ENCODE measurements around the gene SLAMF8.

Gene SLAMF8

DNA sequence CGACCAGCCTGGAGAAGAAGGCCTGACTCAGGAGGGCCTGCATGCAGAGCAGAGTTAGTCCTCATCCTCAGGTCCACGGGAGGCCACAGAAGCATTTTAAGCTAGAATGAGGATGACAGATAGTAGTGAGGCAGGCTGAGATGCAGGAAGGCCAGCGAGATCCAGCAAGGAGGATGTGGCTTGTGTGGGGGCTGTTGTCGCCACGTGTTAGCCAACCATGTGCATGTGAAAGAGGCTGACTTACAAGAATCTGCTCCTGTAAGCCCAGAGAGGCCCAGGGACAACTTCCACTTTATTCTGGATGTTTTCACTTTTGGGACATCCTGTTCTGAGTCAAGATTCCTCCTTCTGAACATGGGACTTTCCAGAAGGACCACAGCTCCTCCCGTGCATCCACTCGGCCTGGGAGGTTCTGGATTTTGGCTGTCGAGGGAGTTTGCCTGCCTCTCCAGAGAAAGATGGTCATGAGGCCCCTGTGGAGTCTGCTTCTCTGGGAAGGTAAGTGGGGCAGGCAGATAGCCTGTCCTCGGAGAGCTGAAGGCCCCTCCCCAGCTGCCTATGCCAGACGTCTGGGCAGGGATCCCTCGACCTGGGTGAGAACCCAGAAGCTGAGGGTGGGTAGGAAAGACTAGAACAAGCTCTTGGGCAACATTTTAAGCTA, at the start of gene SLAMF8:
TSS of gene SLAMF8 (plus strand) at position 433 of the 661 bp plus-strand sequence. CDS start at position 459, 26 bp downstream.
- peak; percentile 68 for DNase-seq (ENCODE audit: low spot score)

DNA sequence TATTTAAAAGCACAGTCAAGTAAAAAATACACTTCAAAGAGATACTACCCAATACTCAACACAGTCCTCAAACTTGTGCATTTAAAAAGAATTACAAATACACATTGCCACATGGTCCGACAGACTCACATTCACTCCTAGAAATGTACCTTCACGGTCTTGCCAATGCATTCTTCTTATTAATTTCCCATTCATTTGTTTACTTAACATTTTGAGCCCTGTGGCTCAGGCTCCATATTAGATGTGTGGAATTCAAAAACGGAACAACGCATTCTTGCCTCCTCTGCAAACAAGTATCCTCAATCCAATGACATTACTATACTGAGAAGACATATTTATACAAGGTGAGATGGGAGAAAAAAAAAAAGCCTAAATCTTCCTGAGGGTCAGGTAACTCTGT, 48.4 kb upstream of the SLAMF8 start:
- DNase-seq (ENCODE audit: low spot score), result no peak

DNA sequence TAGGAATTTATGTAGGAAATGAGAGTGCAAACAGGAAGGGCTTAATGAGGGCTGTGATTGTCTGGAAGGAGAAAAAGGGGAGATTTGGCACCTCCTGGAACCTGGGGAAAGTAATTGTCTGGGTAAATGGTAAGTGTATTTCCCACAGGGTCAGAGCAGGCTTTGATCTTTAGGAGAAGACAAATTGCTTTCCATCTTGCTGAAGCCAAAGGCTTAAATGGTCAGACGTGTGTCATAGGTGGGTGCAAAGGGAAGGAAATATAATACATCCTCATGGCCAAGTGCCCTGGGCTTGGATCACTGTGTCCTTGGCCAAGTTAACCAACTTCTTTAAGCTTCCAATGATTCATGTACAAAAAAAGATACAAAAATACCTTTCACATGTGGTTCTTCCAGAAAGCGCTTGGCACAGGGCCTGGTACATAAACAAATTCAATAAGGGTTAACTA, 47.2 kb upstream of the SLAMF8 start:
- no peak for DNase-seq (ENCODE audit: low spot score)

DNA sequence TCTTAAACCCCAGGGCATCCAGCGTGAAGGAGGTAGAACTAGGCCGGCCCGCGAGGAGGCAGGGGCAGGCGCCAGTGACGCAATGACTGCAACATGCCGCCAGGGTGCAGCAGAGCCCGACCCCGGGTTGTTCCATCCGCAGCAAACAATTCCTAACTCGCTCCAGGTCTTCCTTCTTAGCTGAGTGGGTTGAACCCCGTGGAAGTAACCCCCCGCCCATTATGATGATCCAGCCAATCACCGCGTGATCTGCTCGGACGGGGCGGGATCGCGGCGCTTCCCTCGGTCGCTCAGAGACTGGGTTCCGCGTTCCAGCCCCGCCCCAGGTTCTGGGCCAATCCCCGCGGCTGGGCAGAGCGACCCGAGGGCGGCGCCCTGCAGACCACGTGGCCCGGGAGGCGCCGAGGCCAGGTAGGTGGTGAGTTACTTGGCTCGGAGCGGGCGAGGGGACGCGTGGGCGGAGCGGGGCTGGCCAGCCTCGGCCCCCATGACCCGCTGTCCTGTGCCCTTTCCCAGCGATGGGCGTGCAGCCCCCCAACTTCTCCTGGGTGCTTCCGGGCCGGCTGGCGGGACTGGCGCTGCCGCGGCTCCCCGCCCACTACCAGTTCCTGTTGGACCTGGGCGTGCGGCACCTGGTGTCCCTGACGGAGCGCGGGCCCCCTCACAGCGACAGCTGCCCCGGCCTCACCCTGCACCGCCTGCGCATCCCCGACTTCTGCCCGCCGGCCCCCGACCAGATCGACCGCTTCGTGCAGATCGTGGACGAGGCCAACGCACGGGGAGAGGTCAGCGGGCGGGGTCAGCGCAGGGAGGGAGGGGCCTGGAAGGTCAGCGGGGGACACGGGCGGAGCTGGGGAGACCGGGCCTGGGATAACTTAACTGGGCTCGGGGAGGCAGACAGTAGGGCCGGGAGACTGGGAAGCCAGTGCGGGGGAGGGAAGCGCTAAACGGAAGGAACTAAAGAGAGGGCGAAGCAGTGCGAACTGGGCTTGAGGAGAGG, 45.8 kb upstream of the SLAMF8 start, which contains the start of gene DUSP23:
TSS of gene DUSP23 (plus strand) at position 380 of the 1,000 bp plus-strand sequence. CDS start at position 519, 139 bp downstream.
- DNase-seq (ENCODE audit: low spot score), result peak; percentile 99

DNA sequence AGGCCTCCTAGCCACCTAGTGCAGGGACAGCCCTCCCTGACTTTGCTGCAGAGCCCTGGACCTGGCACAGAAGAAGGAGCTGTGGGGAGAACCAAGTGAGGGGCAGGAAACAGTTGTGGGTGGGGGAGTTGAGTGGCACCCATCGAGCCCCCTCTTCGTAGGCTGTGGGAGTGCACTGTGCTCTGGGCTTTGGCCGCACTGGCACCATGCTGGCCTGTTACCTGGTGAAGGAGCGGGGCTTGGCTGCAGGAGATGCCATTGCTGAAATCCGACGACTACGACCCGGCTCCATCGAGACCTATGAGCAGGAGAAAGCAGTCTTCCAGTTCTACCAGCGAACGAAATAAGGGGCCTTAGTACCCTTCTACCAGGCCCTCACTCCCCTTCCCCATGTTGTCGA, 44.7 kb upstream of the SLAMF8 start:
- DNase-seq (ENCODE audit: low spot score), result no peak

DNA sequence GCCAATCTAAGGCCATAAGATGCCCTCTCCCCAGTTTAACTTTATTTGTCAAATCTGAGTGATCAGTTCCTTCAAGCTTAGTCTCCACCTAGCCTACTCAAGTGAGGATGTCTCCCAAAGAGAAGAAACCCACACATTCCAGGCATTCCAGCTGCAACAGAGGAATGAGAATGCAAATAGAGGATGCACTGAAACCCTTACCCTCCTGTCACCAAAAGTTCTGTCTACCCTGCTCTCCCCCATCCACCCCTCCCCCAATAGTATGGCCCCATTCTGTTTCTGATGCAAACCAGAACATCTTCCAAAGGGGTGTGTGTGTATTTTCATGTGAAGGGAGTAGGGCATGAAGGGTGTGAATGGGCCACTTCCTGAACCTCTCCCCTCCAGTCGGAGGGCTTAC, 42.9 kb upstream of the SLAMF8 start:
- no peak for DNase-seq (ENCODE audit: low spot score)

DNA sequence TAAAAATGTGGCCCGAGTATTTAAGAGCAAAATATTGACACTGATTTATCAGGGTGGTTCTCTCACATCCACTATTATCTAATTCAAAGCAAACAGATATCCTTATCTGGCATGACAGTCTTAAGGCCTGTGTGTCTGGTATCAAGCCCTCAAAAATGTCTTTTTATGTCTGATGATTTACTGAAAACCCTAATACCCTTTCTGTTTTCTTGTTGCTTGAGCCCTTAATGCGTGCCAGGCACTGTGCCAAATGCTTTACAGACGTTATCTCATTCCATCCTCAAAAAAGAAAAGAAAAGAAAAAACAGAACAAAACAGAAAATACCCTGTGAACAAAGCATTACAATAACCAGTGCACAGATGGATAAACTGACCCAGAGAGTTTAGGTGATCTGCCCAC, 40.2 kb upstream of the SLAMF8 start:
- no peak for DNase-seq (ENCODE audit: low spot score)

DNA sequence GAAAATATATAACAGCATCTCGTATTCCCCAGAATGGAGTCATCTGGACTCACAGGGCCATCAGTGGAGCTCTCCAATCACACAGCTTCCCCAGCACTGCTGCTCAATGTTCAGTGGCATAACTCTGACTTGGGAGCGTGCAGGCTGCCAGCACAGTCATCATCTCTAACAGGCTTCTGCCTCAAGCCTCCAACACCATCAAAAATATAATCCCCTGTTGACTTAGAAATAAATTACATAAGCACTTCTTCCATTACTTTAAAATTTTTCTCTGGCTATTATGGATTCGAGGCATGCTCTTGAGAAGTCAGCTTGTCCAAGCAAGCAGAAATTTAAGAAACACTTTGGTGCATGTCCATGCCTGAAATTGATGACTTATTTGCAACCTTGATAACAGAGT, 39.7 kb upstream of the SLAMF8 start:
- DNase-seq (ENCODE audit: low spot score), result peak; percentile 35

DNA sequence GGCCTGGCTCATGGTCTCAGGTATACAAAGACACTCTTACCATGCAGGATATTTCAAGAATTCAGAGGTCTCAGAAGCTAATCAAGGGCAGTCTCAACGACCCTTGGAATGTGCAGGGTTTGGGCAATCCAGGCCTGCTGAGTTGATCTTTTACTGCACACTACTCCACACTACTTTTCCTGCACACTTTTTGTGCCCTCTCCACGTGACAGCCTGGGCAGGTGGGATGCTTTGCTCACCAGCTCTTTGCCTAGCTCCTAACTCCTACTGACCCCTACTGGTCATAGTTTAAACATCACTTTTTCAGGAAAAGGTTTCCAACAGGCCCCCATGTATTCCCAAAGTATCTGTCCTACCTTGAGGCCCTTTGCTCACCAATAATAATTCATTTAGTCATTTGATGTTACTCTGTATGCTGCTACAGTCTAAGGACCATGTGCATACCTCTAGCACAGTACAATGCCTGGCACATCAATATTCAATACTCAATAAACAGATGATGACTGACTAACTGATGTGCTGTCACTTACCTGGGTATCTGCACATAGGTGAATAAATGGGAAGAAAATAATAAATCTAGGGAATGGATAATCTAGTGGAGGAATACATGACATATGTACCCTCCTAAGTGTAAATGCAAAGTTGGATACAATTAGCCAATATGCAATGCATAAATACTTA, 36.3 kb upstream of the SLAMF8 start:
- DNase-seq (ENCODE audit: low spot score), result no peak

DNA sequence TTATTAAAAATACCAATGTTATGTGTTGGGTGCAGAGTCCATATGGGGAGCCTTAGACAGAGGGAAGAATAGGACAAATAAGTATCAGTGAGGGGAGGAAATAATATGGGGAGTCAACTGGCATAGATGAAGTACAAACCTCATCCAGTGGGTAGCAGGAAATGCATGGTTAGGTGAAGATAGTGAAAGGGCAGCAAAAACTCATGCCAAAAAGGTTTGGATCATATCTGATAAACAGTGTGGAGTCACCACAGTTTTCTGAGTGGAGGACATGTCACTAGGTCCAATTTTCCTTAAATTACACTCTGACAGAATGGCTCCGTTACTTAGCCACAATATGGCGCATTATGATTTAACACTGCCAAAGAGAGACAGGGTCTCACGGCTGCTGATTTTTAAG, 35.6 kb upstream of the SLAMF8 start:
- no peak for DNase-seq (ENCODE audit: low spot score)

DNA sequence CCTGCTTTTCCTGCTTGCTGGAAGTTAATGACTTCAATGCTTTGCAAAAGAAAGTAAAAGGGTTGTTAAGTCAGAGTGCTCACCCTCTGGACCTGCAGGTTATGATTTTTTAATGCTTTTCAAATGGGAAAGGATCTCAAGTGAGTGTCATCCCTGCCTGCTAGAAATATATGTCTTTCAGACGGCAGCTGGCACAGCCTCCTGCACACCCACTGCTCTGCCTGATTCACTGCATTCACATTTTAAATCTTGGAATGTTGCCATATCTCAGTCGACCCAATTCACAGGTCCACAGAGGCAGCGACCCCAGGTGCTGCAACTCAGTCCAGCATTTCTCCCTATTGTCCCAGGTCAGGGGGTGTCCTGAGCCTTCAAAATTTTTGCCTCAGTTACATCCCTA, 35.2 kb upstream of the SLAMF8 start:
- no peak for DNase-seq (ENCODE audit: low spot score)

DNA sequence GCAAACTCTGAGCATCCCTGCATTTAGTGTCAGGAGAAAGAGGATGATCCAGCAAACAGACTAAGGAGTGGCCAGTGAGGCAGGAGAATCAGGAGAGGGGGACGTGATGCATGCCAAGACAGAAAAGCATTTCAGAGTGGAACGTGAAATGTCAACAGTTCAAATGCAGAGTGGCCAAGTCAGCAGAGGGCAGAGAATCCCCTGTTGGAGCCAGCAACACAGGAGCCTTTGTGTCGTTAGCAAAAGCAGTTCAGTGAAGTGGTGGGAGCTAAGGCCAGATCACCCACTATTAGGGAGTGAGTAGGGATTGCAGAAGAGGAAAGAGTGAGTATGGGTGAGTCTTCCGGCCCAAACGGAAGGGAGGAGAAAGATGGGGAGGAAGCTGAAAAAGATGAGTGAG, 31.1 kb upstream of the SLAMF8 start:
- DNase-seq (ENCODE audit: low spot score), result no peak

DNA sequence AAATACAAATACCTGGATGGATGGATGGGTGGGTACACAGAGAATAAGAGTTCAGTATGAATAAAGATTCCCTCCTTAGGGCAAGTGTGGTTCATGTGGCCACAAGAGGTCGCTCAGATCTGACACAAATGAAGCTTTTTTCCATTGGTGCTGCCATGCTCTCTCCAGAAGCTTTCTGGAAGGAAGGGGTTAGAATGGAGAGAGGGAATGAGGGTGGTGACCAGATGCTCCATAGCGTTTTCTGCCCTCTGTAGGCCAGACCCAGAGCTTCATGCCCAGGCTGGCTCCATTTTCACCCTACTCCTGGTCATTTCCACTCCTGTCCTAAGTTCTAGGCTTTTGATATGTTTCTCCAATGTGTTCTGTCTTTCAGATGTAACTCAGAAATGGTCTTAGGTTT, 27.8 kb upstream of the SLAMF8 start:
- peak; percentile 75 for DNase-seq (ENCODE audit: low spot score)

DNA sequence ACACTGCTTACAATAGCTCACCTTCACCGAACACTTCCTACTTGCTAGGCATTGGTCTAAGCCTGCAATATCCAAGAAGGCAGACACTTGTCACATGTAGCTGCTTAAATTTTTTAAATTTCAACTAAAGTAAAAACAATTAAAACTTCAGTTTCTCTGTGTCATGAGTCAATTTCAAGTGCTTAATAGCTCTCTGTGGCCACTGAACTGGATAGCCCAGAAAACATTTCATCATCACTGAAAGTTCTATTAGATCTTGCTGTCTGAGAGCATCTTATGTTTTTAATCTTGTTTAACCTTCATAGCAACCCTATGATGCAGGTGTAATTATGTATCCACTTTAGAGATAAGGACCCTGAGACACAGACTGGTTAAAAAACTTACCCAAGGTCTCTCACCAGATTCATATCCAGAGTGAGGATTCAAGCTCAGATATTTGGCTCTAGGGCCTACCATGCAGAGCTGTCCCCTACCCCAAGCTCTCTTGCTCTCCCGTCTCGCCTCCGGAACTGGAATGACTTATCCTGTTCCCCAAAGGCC, 27.2 kb upstream of the SLAMF8 start:
- no peak for DNase-seq (ENCODE audit: low spot score)

DNA sequence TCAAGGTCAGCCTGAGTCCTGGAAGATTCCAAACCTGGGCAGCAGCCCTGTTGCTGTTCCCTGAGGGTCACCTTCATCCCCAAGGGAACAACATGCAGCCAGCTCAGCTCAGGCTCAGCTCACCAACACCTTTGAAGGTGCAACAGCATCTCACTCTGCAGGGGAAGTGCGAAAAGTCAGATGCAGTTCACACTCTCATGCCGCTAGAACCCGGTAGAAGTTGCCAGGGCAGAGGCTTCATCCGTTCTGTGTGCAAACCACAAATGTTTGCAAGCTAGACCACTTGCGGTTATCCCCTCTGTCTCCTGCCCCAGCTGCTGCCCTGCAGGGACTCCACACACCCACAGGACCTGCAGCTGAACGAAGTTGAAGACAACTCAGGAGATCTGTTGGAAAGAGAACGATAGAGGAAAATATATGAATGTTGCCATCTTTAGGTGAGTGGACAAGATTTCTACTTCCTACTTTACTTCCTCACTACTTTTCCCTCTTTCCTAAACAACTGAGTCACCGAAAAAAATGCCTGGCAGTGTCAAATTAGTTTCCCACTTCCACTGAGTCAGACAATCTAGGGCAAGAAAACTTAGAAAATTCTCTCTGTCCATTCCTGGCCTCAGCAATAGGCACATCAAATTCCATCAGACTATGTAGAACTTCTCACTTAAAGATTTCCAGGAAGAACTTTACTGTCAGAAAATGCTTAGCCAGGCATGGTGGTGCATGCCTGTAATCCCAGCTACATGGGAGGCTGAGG, 26.3 kb upstream of the SLAMF8 start:
- DNase-seq (ENCODE audit: low spot score), result no peak

DNA sequence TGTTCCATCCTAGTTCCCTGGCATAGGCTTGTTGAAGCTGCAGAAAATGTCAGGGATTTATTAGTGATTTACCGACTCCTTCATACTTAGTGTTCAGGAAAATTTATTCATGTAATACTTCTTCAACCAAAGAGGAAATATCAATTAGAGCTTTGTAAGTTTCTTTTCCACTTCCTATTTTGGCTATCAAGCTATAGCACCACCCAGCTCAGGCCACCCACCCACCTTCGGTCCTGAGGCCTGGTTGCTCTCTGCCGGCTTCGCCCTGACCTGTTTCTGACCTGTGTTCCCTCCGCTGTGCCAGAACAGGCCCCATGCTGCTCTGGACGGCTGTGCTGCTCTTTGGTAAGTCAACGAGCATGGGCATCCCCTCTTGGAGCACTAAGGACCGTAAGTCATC, 24.6 kb upstream of the SLAMF8 start, which contains the start of gene FCRL6:
TSS of gene FCRL6 (plus strand) at position 250 of the 400 bp plus-strand sequence. CDS start at position 315, 65 bp downstream.
- no peak for DNase-seq (ENCODE audit: low spot score)

DNA sequence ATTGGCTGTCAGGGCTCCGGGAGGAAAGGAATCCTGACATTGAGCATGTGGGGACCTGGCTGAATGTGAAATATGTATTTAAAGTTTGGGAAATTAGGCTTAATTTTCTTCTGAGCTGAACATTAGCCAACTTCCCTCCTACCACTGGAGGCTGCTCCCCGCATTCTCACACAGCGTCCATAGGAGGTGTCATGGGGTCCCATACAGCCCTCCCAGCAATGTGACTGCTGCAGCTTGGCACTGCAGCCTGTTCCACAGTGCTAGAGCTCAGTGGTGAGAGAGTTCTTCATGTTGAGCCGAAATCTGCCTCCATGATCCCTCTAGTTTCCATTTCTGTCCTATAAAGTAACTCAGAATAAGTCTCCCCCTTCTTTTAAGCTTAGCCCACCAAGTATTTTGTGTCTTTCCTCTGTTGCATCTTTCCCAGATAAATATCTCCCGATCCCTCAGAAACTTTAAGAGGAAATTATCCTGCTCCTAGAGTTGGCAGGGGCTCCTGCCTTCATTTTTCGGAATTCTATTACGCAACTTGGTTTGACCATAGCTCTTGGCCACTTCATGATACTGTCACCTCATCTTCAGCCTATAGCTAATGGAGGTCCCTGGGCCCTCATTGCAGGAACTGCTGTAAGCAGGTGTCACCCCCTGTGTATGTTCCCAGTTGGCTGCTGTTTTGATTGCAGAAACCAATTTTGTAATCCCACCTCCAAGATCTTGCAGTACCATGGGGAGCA, 22.6 kb upstream of the SLAMF8 start:
- no peak for DNase-seq (ENCODE audit: low spot score)

DNA sequence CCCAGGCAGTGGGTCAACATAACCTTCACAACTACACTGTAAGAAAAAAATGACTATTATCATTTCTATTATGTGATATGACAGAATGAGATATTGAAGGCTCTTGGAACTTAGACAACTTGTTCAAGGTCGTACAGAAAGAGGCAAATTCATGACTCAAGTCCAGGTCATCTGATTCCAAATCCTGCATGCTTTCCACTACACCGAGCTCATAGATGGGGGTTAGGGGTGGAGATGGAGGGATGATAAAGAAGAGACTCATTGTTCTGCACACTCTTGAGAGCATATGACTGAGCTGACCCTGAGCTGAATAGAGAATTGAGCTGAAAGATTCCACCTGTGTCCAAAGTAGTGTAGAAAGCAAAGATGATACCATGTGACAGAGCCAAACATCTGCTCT, 21.7 kb upstream of the SLAMF8 start:
- DNase-seq (ENCODE audit: low spot score), result no peak

DNA sequence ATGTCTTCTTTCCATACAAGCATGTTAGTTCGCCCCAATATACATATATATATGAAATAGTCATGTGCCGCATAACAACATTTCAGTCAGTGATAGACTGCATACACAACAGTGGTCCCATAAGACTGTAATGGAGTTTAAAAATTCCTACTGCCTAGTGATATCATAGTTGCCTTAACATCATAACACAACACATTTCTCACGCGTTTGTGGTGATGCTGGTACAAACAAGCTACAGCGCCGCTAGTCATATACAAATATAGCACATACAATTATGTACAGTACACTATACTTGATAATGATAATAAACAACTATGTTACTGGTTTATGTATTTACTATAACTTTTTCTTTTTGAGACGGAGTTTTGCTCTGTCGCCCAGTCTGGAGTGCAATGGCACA, 10.7 kb upstream of the SLAMF8 start:
- DNase-seq (ENCODE audit: low spot score), result no peak

DNA sequence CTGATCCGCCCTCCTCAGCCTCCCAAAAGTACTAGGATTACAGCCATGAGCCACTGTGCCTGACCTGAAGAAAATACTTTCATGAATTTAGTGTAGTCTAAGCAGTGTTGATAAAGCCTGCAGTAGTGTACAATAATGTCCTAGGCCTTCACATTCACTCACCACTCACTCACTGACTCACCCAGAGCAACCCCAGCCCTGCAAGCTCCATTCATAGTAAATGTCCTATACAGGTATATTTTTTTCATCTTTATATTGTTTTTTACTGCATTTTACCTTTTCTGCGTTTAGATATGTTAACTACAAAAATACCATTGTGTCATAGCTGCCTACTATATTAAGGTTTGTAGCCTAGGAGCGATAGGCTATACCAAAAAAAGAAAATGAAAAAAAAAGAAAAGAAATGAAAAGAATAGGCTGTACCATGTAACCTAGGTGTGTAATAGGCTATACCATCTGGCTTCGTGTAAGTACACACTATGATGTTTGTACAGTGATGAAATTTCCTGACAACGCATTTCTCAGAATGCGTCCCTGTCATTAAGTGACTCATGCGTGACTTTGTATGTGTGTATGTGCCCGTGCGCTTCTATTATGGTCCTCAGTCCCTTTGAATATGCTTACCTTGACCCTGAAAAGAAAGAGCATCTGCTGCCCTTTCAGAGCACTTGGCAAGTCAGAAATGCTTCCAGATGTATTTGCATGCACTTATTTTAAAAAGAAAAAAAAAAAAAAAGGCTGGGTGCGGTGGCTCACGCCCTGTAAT, 9.2 kb upstream of the SLAMF8 start:
- DNase-seq (ENCODE audit: low spot score), result no peak
